Measurements from ENCODE around the gene BACH1. TPM values are rescaled to one million over a fixed set of nuclear protein-coding genes. Genes with fewer than 3 reads are reported as not detected.

Gene BACH1
- polyA plus RNA-seq, 1 of the 3 experiments (the other 2 are of a cell fraction), result 18.1 TPM

- ChIA-PET POLR2A (interaction anchor here (1.5 kb wide), 1 partner anchor 40 kb away, joined by 4 read pairs; no protein-coding TSS in a partner anchor), CTCF (interaction anchor here (0.7 to 2.0 kb wide), 8 partner anchors 10 to 276 kb away, joined by 3 to 6 read pairs (median 4); no protein-coding TSS in a partner anchor)
- DNase-seq, result no peak
- Histone ChIP-seq H3K4me2 (peak overlapping the region; percentile 89), H3K27ac (ENCODE audit: low read depth in 2 of 2, low read length in 1 of 2) (peak overlapping the region; percentile 87 to 93), H3K9me2 (no peaks in the 10 kb centered on the region), H3K27me3 (ENCODE audit: insufficient read depth) (no peaks in the 10 kb centered on the region), H2AFZ (ENCODE audit: low read depth) (no peak overlapping the region), H3K9ac (peak overlapping the region; percentile 95), H3K36me3 (replicated peaks in 1 of 2; ENCODE audit: control insufficient read depth in 1 of 2, insufficient read depth in 2 of 2, low read length in 1 of 2) (no peaks in the 10 kb centered on the region), H3K4me1 (ENCODE audit: control insufficient read depth in 1 of 2, insufficient read depth in 2 of 2, low read depth in 1 of 2, low read length in 1 of 2) (peaks cover 28 to 31% of the 10 kb centered on the region in 2 experiments; a peak in 3 of 4 replicates), H4K20me1 (ENCODE audit: insufficient read depth) (peaks cover 46% of the 10 kb centered on the region), H3F3A (replicated peaks; ENCODE audit: insufficient read depth) (peaks cover 15% of the 10 kb centered on the region), H3K4me3 (ENCODE audit: low read depth in 2 of 2, low read length in 1 of 2) (peak overlapping the region; percentile 94 to 98), H3K79me2 (ENCODE audit: insufficient read depth) (peaks cover 52% of the 10 kb centered on the region), H3K9me3 (no peaks in the 10 kb centered on the region)
- under 1% methylated on average over 16 of the region's 75 CpGs for WGBS (ENCODE audit: low lambda C conversion rate)
- no peak for TF ChIP-seq TCF12 (IDR thresholded peaks at IDR 0.05)
- TF ChIP-seq REST (IDR thresholded peaks at IDR 0.05; ENCODE audit: low read depth, low read length), result no peak
- TF ChIP-seq MAX (IDR thresholded peaks at IDR 0.05; ENCODE audit: low read depth), result peak; percentile 31; the same call in 1 of the 2 replicates
- no peak for TF ChIP-seq RFX5 (IDR thresholded peaks at IDR 0.05; ENCODE audit: low read length)
- TF ChIP-seq PBX3 (IDR thresholded peaks at IDR 0.05), result no peak
- TF ChIP-seq FOXJ3 (CRISPR knock-in tag; IDR thresholded peaks at IDR 0.05), result no peak
- peak; percentile 39; the same call in 1 of the 2 replicates for TF ChIP-seq SIN3A (IDR thresholded peaks at IDR 0.05; ENCODE audit: borderline replicate concordance, low read depth, low read length)
- TF ChIP-seq RCOR1 (IDR thresholded peaks at IDR 0.05; ENCODE audit: low read length), result no peak
- no peak for TF ChIP-seq IRF3 (IDR thresholded peaks at IDR 0.05; ENCODE audit: low read depth, low read length)
- TF ChIP-seq SMC3 (IDR thresholded peaks at IDR 0.05; ENCODE audit: low read depth, low read length), result no peak
- no peak for TF ChIP-seq YY1 (IDR thresholded peaks at IDR 0.05; ENCODE audit: low read depth)
- no peak for TF ChIP-seq RXRA (IDR thresholded peaks at IDR 0.05; ENCODE audit: borderline replicate concordance, low read depth)
- no peak for TF ChIP-seq ZBTB33 (IDR thresholded peaks at IDR 0.05; ENCODE audit: borderline replicate concordance, low read depth)
- TF ChIP-seq MXI1 (IDR thresholded peaks at IDR 0.05; ENCODE audit: low read depth, low read length), result peak; percentile 71
- no peak for TF ChIP-seq CTCF (IDR thresholded peaks at IDR 0.05)
- peak; percentile 16 for TF ChIP-seq CHD2 (IDR thresholded peaks at IDR 0.05; ENCODE audit: low read length, partially characterized antibody)
Measured at GRCh38 chr21:29299046-29299915, 559 bp downstream of the BACH1 start.
